ENCODE results near the gene PDS5B. TPM values are rescaled to one million over a fixed set of nuclear protein-coding genes. Genes with fewer than 3 reads are reported as not detected.

PDS5B gene
- total and polyA plus RNA-seq, 9 of the 15 experiments (the other 6 are each of a cell fraction or from before 2014, with no cell fraction given) = 6.2 to 23.7 (median 13.1) TPM

GRCh38 chr13:32581177-32581786, 5.0 kb upstream of the PDS5B start (continued):
- TF ChIP-seq REST (IDR thresholded peaks at IDR 0.05; ENCODE audit: borderline replicate concordance) (peak; percentile 22; the same call in 1 of the 2 replicates), REST (CRISPR knock-in tag; IDR thresholded peaks at IDR 0.05; ENCODE audit: low read depth) (no peak), CCAR2 (IDR thresholded peaks at IDR 0.05; ENCODE audit: low read depth, low read length) (no peak), MAFK (IDR thresholded peaks at IDR 0.05; ENCODE audit: low read length) (no peak), RAD21 (CRISPR knock-in tag; conservative IDR thresholded peaks at IDR 0.05 in 1 of 2, IDR thresholded peaks at IDR 0.05 in 1 of 2) (peak; percentile 18 to 58; a peak in 3 of 4 replicates), TAL1 (IDR thresholded peaks at IDR 0.05) (no peak), KDM5B (IDR thresholded peaks at IDR 0.05; ENCODE audit: insufficient replicate concordance, low read depth, low read length) (no peak), NUFIP1 (IDR thresholded peaks at IDR 0.05; ENCODE audit: partially characterized antibody) (no peak), ZNF77 (CRISPR knock-in tag; IDR thresholded peaks at IDR 0.05) (no peak), DMBX1 (CRISPR knock-in tag; IDR thresholded peaks at IDR 0.05; ENCODE audit: borderline replicate concordance) (no peak), TCF3 (CRISPR knock-in tag; IDR thresholded peaks at IDR 0.05) (no peak)
- TF ChIP-seq, protein P1, sequence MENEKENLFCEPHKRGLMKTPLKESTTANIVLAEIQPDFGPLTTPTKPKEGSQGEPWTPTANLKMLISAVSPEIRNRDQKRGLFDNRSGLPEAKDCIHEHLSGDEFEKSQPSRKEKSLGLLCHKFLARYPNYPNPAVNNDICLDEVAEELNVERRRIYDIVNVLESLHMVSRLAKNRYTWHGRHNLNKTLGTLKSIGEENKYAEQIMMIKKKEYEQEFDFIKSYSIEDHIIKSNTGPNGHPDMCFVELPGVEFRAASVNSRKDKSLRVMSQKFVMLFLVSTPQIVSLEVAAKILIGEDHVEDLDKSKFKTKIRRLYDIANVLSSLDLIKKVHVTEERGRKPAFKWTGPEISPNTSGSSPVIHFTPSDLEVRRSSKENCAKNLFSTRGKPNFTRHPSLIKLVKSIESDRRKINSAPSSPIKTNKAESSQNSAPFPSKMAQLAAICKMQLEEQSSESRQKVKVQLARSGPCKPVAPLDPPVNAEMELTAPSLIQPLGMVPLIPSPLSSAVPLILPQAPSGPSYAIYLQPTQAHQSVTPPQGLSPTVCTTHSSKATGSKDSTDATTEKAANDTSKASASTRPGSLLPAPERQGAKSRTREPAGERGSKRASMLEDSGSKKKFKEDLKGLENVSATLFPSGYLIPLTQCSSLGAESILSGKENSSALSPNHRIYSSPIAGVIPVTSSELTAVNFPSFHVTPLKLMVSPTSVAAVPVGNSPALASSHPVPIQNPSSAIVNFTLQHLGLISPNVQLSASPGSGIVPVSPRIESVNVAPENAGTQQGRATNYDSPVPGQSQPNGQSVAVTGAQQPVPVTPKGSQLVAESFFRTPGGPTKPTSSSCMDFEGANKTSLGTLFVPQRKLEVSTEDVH (IDR thresholded peaks at IDR 0.05; ENCODE audit: low read depth, partially characterized antibody) = no peak
- TF ChIP-seq, protein P2, sequence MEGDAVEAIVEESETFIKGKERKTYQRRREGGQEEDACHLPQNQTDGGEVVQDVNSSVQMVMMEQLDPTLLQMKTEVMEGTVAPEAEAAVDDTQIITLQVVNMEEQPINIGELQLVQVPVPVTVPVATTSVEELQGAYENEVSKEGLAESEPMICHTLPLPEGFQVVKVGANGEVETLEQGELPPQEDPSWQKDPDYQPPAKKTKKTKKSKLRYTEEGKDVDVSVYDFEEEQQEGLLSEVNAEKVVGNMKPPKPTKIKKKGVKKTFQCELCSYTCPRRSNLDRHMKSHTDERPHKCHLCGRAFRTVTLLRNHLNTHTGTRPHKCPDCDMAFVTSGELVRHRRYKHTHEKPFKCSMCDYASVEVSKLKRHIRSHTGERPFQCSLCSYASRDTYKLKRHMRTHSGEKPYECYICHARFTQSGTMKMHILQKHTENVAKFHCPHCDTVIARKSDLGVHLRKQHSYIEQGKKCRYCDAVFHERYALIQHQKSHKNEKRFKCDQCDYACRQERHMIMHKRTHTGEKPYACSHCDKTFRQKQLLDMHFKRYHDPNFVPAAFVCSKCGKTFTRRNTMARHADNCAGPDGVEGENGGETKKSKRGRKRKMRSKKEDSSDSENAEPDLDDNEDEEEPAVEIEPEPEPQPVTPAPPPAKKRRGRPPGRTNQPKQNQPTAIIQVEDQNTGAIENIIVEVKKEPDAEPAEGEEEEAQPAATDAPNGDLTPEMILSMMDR (IDR thresholded peaks at IDR 0.05 in 2 of 3, conservative IDR thresholded peaks at IDR 0.05 in 1 of 3; ENCODE audit: insufficient read depth in 2 of 3, low read depth in 1 of 3, low read length in 3 of 3) = peak; percentile 17 to 57 (median 25); a peak in 3 of 6 replicates
